C4-2B (cell line): ENCODE data around the gene DYNLL1.
"Not testable (repeated sequence)": the region's sequence is repeated elsewhere in the genome, so short reads cannot be mapped to it uniquely, and the experiment has no call there.

ENCODE experiments used
- CTCF ChIP-seq: fragments of 450-650 bp; conservative IDR thresholded peaks from 2 replicates; pipeline ENCODE4 v1.5.1; 2017; ENCODE audit warnings: mild to moderate bottlenecking
- ZFX ChIP-seq: fragments of 450-650 bp; IDR thresholded peaks from 2 replicates; pipeline ENCODE4 v1.6.1; 2017

- not testable (repeated sequence) for TF ChIP-seq CTCF, ZFX
Observed at GRCh38 chr12:120487552-120487951, 8.4 kb upstream of the DYNLL1 start.
